ENCODE measurements around the gene XPNPEP1. TPM values are rescaled to one million over a fixed set of nuclear protein-coding genes. Genes with fewer than 3 reads are reported as not detected.

Gene XPNPEP1
- total RNA-seq, 2 donors from 2014 or later, result 77.6 to 104 TPM

GRCh38 chr10:109932968-109933367, 9.7 kb upstream of the XPNPEP1 start:
- 86 to 87% methylated on average over 3 of the region's 3 CpGs for WGBS, 2 donors

GRCh38 chr10:109932391-109932790, 9.1 kb upstream of the XPNPEP1 start:
- Histone ChIP-seq H3K4me3 (no peak overlapping the region), H3K4me1 (peaks cover 10% of the 10 kb centered on the region), H3K9me3 (no peaks in the 10 kb centered on the region), H3K36me3 (replicated peaks in 1 of 2; ENCODE audit: insufficient read depth in 1 of 2, low read depth in 2 of 2) (no peaks in the 10 kb centered on the region), H3K27me3 (no peaks in the 10 kb centered on the region), H3K27ac (no peak overlapping the region)
- intact Hi-C loops (cut with DNase I), result no loop called here
- ATAC-seq, result no peak
- no peak for TF ChIP-seq CTCF (IDR thresholded peaks at IDR 0.05)
- TF ChIP-seq POLR2A (IDR thresholded peaks at IDR 0.05), result no peak
- WGBS, 2 donors, result 87 to 97% methylated on average over 1 of the region's 1 CpG
- DNase-seq, result no peak

More at GRCh38 chr10:109932968-109933367, 9.7 kb upstream of the XPNPEP1 start:
- ATAC-seq (no peak), DNase-seq (no peak)
- H3K4me3 ChIP-seq, result no peak overlapping the region
- no peaks in the 10 kb centered on the region for H3K36me3 ChIP-seq (replicated peaks in 1 of 2; ENCODE audit: insufficient read depth in 1 of 2, low read depth in 2 of 2)
- peaks cover 10% of the 10 kb centered on the region for H3K4me1 ChIP-seq
- intact Hi-C loops (cut with DNase I), result no loop called here
- no peak for TF ChIP-seq CTCF (IDR thresholded peaks at IDR 0.05)
- no peak for TF ChIP-seq POLR2A (IDR thresholded peaks at IDR 0.05)
- H3K27ac ChIP-seq, result no peak overlapping the region
- H3K9me3 ChIP-seq, result no peaks in the 10 kb centered on the region
- no peaks in the 10 kb centered on the region for H3K27me3 ChIP-seq

- H3K4me3 ChIP-seq, result no peak overlapping the region
- H3K27me3 ChIP-seq, result no peaks in the 10 kb centered on the region
- intact Hi-C loops (cut with DNase I), result no loop called here
- H3K9me3 ChIP-seq, result no peaks in the 10 kb centered on the region
- DNase-seq (no peak), ATAC-seq (no peak)
- peaks cover 10% of the 10 kb centered on the region for H3K4me1 ChIP-seq
- TF ChIP-seq CTCF (IDR thresholded peaks at IDR 0.05) (no peak), POLR2A (IDR thresholded peaks at IDR 0.05) (no peak)
- H3K36me3 ChIP-seq (replicated peaks in 1 of 2; ENCODE audit: insufficient read depth in 1 of 2, low read depth in 2 of 2), result no peaks in the 10 kb centered on the region
- no peak overlapping the region for H3K27ac ChIP-seq
- WGBS, 2 donors, result 93 to 100% methylated on average over 1 of the region's 1 CpG
Observed at GRCh38 chr10:109931163-109931562, 7.9 kb upstream of the XPNPEP1 start.

- Histone ChIP-seq H3K27ac (no peak overlapping the region), H3K27me3 (no peaks in the 10 kb centered on the region), H3K9me3 (no peaks in the 10 kb centered on the region), H3K4me3 (no peak overlapping the region), H3K4me1 (peaks cover 6% of the 10 kb centered on the region), H3K36me3 (replicated peaks in 1 of 2; ENCODE audit: insufficient read depth in 1 of 2, low read depth in 2 of 2) (no peaks in the 10 kb centered on the region)
- TF ChIP-seq POLR2A (IDR thresholded peaks at IDR 0.05), result no peak
- no peak for TF ChIP-seq CTCF (IDR thresholded peaks at IDR 0.05)
- 54% methylated on average over 3 of the region's 3 CpGs for WGBS, 2 donors
- ATAC-seq (no peak), DNase-seq (no peak)
- intact Hi-C loops (cut with DNase I), result no loop called here
Observed at GRCh38 chr10:109929501-109930219, 6.3 kb upstream of the XPNPEP1 start.

GRCh38 chr10:109928475-109928891, 5.2 kb upstream of the XPNPEP1 start:
- Histone ChIP-seq H3K9me3 (no peaks in the 10 kb centered on the region), H3K36me3 (replicated peaks in 1 of 2; ENCODE audit: insufficient read depth in 1 of 2, low read depth in 2 of 2) (no peaks in the 10 kb centered on the region), H3K4me1 (peaks cover 18% of the 10 kb centered on the region), H3K27ac (no peak overlapping the region), H3K27me3 (no peaks in the 10 kb centered on the region), H3K4me3 (no peak overlapping the region)
- intact Hi-C loops (cut with DNase I), result no loop called here
- no peak for DNase-seq
- no peak for TF ChIP-seq CTCF (IDR thresholded peaks at IDR 0.05)
- no peak for TF ChIP-seq POLR2A (IDR thresholded peaks at IDR 0.05)
- WGBS, 2 donors, result 88 to 93% methylated on average over 1 of the region's 1 CpG
- ATAC-seq, result no peak
